Measurements from ENCODE around the gene GOLGA7B.

The GOLGA7B gene

GRCh38 chr10:97825020-97825760 lies 24.5 kb upstream of the GOLGA7B start:
- TF ChIP-seq CTCF (conservative IDR thresholded peaks at IDR 0.05; ENCODE audit: low read depth, low read length): no peak
- H3K36me3 ChIP-seq (ENCODE audit: insufficient read depth): no peaks in the 10 kb centered on the region
- no peak overlapping the region for H3K27ac ChIP-seq
- H4K20me1 ChIP-seq (ENCODE audit: insufficient read depth): no peaks in the 10 kb centered on the region
- H3K4me1 ChIP-seq (ENCODE audit: low read depth, poor library complexity, severe bottlenecking): no peaks in the 10 kb centered on the region
- H3K9ac ChIP-seq: no peak overlapping the region
- no peak overlapping the region for H3K4me3 ChIP-seq (IDR thresholded peaks at IDR 0.05; ENCODE audit: insufficient read depth, low read depth, low read length)
- H3K27me3 ChIP-seq (ENCODE audit: insufficient read depth, low read depth): no peaks in the 10 kb centered on the region
- H3K79me2 ChIP-seq (ENCODE audit: insufficient read depth, low read depth): no peaks in the 10 kb centered on the region
- no peak overlapping the region for H2AFZ ChIP-seq (ENCODE audit: low read depth)
- no peak overlapping the region for H3K4me2 ChIP-seq

- no peak overlapping the region for H2AFZ ChIP-seq (ENCODE audit: low read depth)
- H4K20me1 ChIP-seq (ENCODE audit: insufficient read depth): no peaks in the 10 kb centered on the region
- no peak for TF ChIP-seq CTCF (conservative IDR thresholded peaks at IDR 0.05; ENCODE audit: low read depth, low read length)
- no peak overlapping the region for H3K9ac ChIP-seq
- H3K4me1 ChIP-seq (ENCODE audit: low read depth, poor library complexity, severe bottlenecking): no peaks in the 10 kb centered on the region
- H3K4me2 ChIP-seq: no peak overlapping the region
- no peaks in the 10 kb centered on the region for H3K36me3 ChIP-seq (ENCODE audit: insufficient read depth)
- no peak overlapping the region for H3K4me3 ChIP-seq (IDR thresholded peaks at IDR 0.05; ENCODE audit: insufficient read depth, low read depth, low read length)
- no peaks in the 10 kb centered on the region for H3K79me2 ChIP-seq (ENCODE audit: insufficient read depth, low read depth)
- no peak overlapping the region for H3K27ac ChIP-seq
- no peaks in the 10 kb centered on the region for H3K27me3 ChIP-seq (ENCODE audit: insufficient read depth, low read depth)
Measured at GRCh38 chr10:97826892-97827291, 22.8 kb upstream of the GOLGA7B start.

- H3K36me3 ChIP-seq (ENCODE audit: insufficient read depth): no peaks in the 10 kb centered on the region
- no peak overlapping the region for H3K4me3 ChIP-seq (IDR thresholded peaks at IDR 0.05; ENCODE audit: insufficient read depth, low read depth, low read length)
- TF ChIP-seq CTCF (conservative IDR thresholded peaks at IDR 0.05; ENCODE audit: low read depth, low read length): no peak
- H4K20me1 ChIP-seq (ENCODE audit: insufficient read depth): no peaks in the 10 kb centered on the region
- no peaks in the 10 kb centered on the region for H3K4me1 ChIP-seq (ENCODE audit: low read depth, poor library complexity, severe bottlenecking)
- no peak overlapping the region for H2AFZ ChIP-seq (ENCODE audit: low read depth)
- H3K4me2 ChIP-seq: no peak overlapping the region
- no peaks in the 10 kb centered on the region for H3K79me2 ChIP-seq (ENCODE audit: insufficient read depth, low read depth)
- no peak overlapping the region for H3K9ac ChIP-seq
- H3K27ac ChIP-seq: no peak overlapping the region
- H3K27me3 ChIP-seq (ENCODE audit: insufficient read depth, low read depth): no peaks in the 10 kb centered on the region
Measured at GRCh38 chr10:97827702-97828291, 21.8 kb upstream of the GOLGA7B start.

GRCh38 chr10:97828721-97829120 lies 20.9 kb upstream of the GOLGA7B start:
- Histone ChIP-seq H3K4me1 (ENCODE audit: low read depth, poor library complexity, severe bottlenecking) (no peaks in the 10 kb centered on the region), H3K4me3 (IDR thresholded peaks at IDR 0.05; ENCODE audit: insufficient read depth, low read depth, low read length) (no peak overlapping the region)

More at GRCh38 chr10:97828721-97829120, 20.9 kb upstream of the GOLGA7B start:
- Histone ChIP-seq H2AFZ (ENCODE audit: low read depth) (no peak overlapping the region), H3K36me3 (ENCODE audit: insufficient read depth) (no peaks in the 10 kb centered on the region), H4K20me1 (ENCODE audit: insufficient read depth) (no peaks in the 10 kb centered on the region), H3K9ac (no peak overlapping the region), H3K27ac (no peak overlapping the region), H3K79me2 (ENCODE audit: insufficient read depth, low read depth) (no peaks in the 10 kb centered on the region), H3K4me2 (no peak overlapping the region), H3K27me3 (ENCODE audit: insufficient read depth, low read depth) (no peaks in the 10 kb centered on the region)
- TF ChIP-seq CTCF (conservative IDR thresholded peaks at IDR 0.05; ENCODE audit: low read depth, low read length): no peak

Measured in KMS-11 (cell line).